NCI-H2196 (cell line): ENCODE data around the gene USP6NL.
"Not testable (repeated sequence)": the region's sequence is repeated elsewhere in the genome, so short reads cannot be mapped to it uniquely, and the experiment has no call there.

Experiments
- DNase-seq: peaks from one replicate; lab custom pipeline; 2025; ENCODE audit not compliant: unreplicated experiment; lab: John Stamatoyannopoulos, UW

Gene USP6NL

GRCh38 chr10:11611248-11612020 lies at the start of gene USP6NL:
Gene USP6NL (minus strand): TSS chr10:11611650. CDS start chr10:11597634, 14,016 bp downstream.
- peak; percentile 72 for DNase-seq

GRCh38 chr10:11658801-11659368 lies 47.4 kb upstream of the USP6NL start:
- no peak for DNase-seq

- no peak for DNase-seq
Observed at GRCh38 chr10:11655836-11656235, 44.4 kb upstream of the USP6NL start.

GRCh38 chr10:11654659-11655058 lies 43.2 kb upstream of the USP6NL start:
- no peak for DNase-seq

GRCh38 chr10:11653758-11654471 lies 42.5 kb upstream of the USP6NL start:
- DNase-seq: no peak

- DNase-seq: no peak
Observed at GRCh38 chr10:11647676-11648075, 36.2 kb upstream of the USP6NL start.

- no peak for DNase-seq
Observed at GRCh38 chr10:11646450-11646849, 35.0 kb upstream of the USP6NL start.

- no peak for DNase-seq
Observed at GRCh38 chr10:11643039-11643438, 31.6 kb upstream of the USP6NL start.

- no peak for DNase-seq
Observed at GRCh38 chr10:11642566-11642965, 31.1 kb upstream of the USP6NL start.

- DNase-seq: no peak
Observed at GRCh38 chr10:11639849-11640764, 28.7 kb upstream of the USP6NL start.

GRCh38 chr10:11639362-11639761 lies 27.9 kb upstream of the USP6NL start:
- DNase-seq: no peak

- DNase-seq: no peak
Observed at GRCh38 chr10:11638055-11638698, 26.7 kb upstream of the USP6NL start.

GRCh38 chr10:11636697-11637303 lies 25.4 kb upstream of the USP6NL start:
- no peak for DNase-seq

GRCh38 chr10:11631890-11632587 lies 20.6 kb upstream of the USP6NL start:
- DNase-seq: no peak

- DNase-seq: no peak
Observed at GRCh38 chr10:11631291-11631690, 19.8 kb upstream of the USP6NL start.

GRCh38 chr10:11629731-11630130 lies 18.3 kb upstream of the USP6NL start:
- DNase-seq: no peak

- DNase-seq: not testable (repeated sequence)
Observed at GRCh38 chr10:11627941-11628340, 16.5 kb upstream of the USP6NL start.

GRCh38 chr10:11626071-11626470 lies 14.6 kb upstream of the USP6NL start:
- no peak for DNase-seq

- DNase-seq: no peak
Observed at GRCh38 chr10:11625019-11625735, 13.7 kb upstream of the USP6NL start.
